TTC549 (cell line): ENCODE results near the gene TMEM165.

Experiments
- FAIRE-seq: peaks from 2 replicates; lab custom pipeline; 2012; peaks lifted over from hg19 to GRCh38; lab: Jason Lieb, UNC

TMEM165 gene

GRCh38 chr4:55367084-55367722, 28.6 kb upstream of the TMEM165 start:
- FAIRE-seq = no peak

- no peak for FAIRE-seq
Measured at GRCh38 chr4:55369968-55370367, 25.8 kb upstream of the TMEM165 start.

- no peak for FAIRE-seq
Measured at GRCh38 chr4:55372259-55372658, 23.5 kb upstream of the TMEM165 start.

- no peak for FAIRE-seq
Measured at GRCh38 chr4:55373461-55373860, 22.3 kb upstream of the TMEM165 start.

- no peak for FAIRE-seq
Measured at GRCh38 chr4:55376698-55377097, 19.1 kb upstream of the TMEM165 start.

- no peak for FAIRE-seq
Measured at GRCh38 chr4:55378617-55379467, 16.9 kb upstream of the TMEM165 start.

- no peak for FAIRE-seq
Measured at GRCh38 chr4:55380576-55380975, 15.2 kb upstream of the TMEM165 start.

- FAIRE-seq = no peak
Measured at GRCh38 chr4:55381502-55381901, 14.3 kb upstream of the TMEM165 start.

GRCh38 chr4:55382488-55383003, 13.2 kb upstream of the TMEM165 start:
- FAIRE-seq = no peak

- no peak for FAIRE-seq
Measured at GRCh38 chr4:55385201-55385649, 10.5 kb upstream of the TMEM165 start.

GRCh38 chr4:55386073-55386472, 9.7 kb upstream of the TMEM165 start:
- peak; percentile 58 for FAIRE-seq

GRCh38 chr4:55386840-55387239, 8.9 kb upstream of the TMEM165 start:
- FAIRE-seq = no peak

- no peak for FAIRE-seq
Measured at GRCh38 chr4:55393461-55394320, 2.1 kb upstream of the TMEM165 start.

GRCh38 chr4:55395218-55395528, 584 bp upstream of the TMEM165 start:
- no peak for FAIRE-seq

GRCh38 chr4:55396308-55397125, 760 bp downstream of the TMEM165 start:
- no peak for FAIRE-seq

- FAIRE-seq = no peak
Measured at GRCh38 chr4:55397126-55397436, 1.3 kb downstream of the TMEM165 start.

GRCh38 chr4:55397520-55398321, 2.0 kb downstream of the TMEM165 start:
- no peak for FAIRE-seq

- no peak for FAIRE-seq
Measured at GRCh38 chr4:55398461-55398860, 2.7 kb downstream of the TMEM165 start.

GRCh38 chr4:55398966-55399365, 3.2 kb downstream of the TMEM165 start:
- FAIRE-seq = no peak

GRCh38 chr4:55399581-55399980, 3.8 kb downstream of the TMEM165 start:
- no peak for FAIRE-seq

GRCh38 chr4:55405073-55405472, 9.3 kb downstream of the TMEM165 start:
- FAIRE-seq = no peak
